ENCODE measurements around the gene MEGF6. TPM values are rescaled to one million over a fixed set of nuclear protein-coding genes. Genes with fewer than 3 reads are reported as not detected.
A peak's percentile ranks its signal among the peaks of the same experiment; 100 is the strongest.

MEGF6 gene
- total and polyA plus RNA-seq, 2 of the 8 experiments (the other 6 are each of a cell fraction or from before 2014, with no cell fraction given) = 4.1 to 14.8 TPM

DNA sequence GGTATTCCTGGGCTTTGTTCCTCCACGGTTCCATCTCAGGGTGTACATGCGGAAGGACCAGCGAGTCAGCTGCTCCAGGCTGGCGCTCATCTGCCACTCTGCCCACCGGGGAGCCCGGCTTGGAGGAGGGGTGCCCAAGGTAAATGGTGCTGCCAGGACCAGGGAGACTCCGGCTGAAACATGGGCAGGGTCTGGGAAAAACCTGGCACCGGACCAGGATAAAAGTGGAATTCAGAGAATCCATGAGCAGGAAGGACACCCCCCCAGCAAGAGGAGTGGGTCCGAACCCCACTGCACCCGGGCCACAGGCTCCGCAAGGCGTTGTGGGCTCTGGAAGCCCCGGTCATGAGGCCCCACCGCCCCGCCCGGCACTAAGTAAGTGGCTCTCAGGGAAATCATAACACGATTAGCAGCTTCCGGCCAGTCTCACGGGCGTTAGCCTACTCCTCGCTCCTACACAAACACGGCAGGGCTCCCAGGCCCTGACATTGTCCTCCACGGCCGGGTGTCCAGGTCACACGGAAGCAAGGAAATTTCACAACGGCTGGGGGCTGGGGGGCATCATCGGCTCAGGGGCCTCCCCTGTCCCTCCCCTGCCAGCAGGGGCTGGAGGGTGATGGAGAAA is 21.1 kb downstream of the MEGF6 start:
- H3K36me3 ChIP-seq (ENCODE audit: control insufficient read depth in 2 of 4, insufficient read depth in 4 of 4, low read length in 3 of 4) = no peaks in the 10 kb centered on the region; a peak in 1 of 8 replicates
- no peaks in the 10 kb centered on the region for H3K79me1 ChIP-seq (ENCODE audit: low read depth, low read length)
- H3K4me2 ChIP-seq (ENCODE audit: insufficient read depth in 1 of 2, low read depth in 2 of 2, low read length in 2 of 2) = no peak overlapping the region
- no peaks in the 10 kb centered on the region for H3K79me2 ChIP-seq (ENCODE audit: control insufficient read depth in 1 of 2, insufficient read depth in 2 of 2, low read length in 2 of 2)
- no peak overlapping the region for H3K23ac ChIP-seq (ENCODE audit: insufficient read length)
- H2AK5ac ChIP-seq (ENCODE audit: low read depth, low read length) = peak overlapping the region; percentile 53; the same call in 1 of the 2 replicates
- H3K27me3 ChIP-seq (replicated peaks in 1 of 4; ENCODE audit: control insufficient read depth in 3 of 4, extremely low read depth in 1 of 4, insufficient read depth in 3 of 4, low read length in 3 of 4) = no peaks in the 10 kb centered on the region
- no peak overlapping the region for H3K14ac ChIP-seq (ENCODE audit: insufficient read length)
- no peak overlapping the region for H4K8ac ChIP-seq (ENCODE audit: extremely low read depth, insufficient read depth, low read length)
- H3K56ac ChIP-seq (replicated peaks; ENCODE audit: insufficient read length, low read depth, low read length) = no peak overlapping the region
- no peak overlapping the region for H2BK15ac ChIP-seq (ENCODE audit: low read length)
- H2AFZ ChIP-seq (ENCODE audit: low read length) = no peak overlapping the region
- H2BK20ac ChIP-seq (ENCODE audit: low read length) = no peak overlapping the region
- H3K9ac ChIP-seq (replicated peaks in 1 of 4; ENCODE audit: extremely low read depth in 1 of 4, low read depth in 3 of 4, low read length in 3 of 4) = no peak overlapping the region
- FAIRE-seq (no peak), DNase-seq (ENCODE audit: low read depth in 1 of 2, low spot score in 2 of 2) (no peak)
- H4K5ac ChIP-seq (ENCODE audit: insufficient read length, low read depth, low read length) = no peak overlapping the region
- ChIA-PET CTCF (ENCODE audit: partially characterized antibody) (interaction anchor here (0.8 to 9.7 kb wide), 15 partner anchors 8 to 145 kb away, joined by 3 to 132 read pairs (median 5); partner anchors contain the start of genes MEGF6 and TPRG1L), POLR2A (ENCODE audit: partially characterized antibody) (no interaction called here)
- WGBS, 2 experiments (ENCODE audit: extremely low coverage in 1 of 2, insufficient coverage in 1 of 2, insufficient read length in 1 of 2, insufficient replicate concordance in 2 of 2, low coverage in 1 of 2, low lambda C conversion rate in 2 of 2, missing lambda C conversion rate in 1 of 2) = 83% methylated on average over 27 of the region's 27 CpGs; no CpG with 5 or more reads in 1 of the 2 experiments
- H4K91ac ChIP-seq (replicated peaks; ENCODE audit: insufficient read length, low read length) = no peak overlapping the region
- no peak overlapping the region for H3K4ac ChIP-seq (replicated peaks; ENCODE audit: insufficient read length, low read depth, low read length)
- H3K9me3 ChIP-seq (ENCODE audit: insufficient read depth in 2 of 2, low read depth in 1 of 2, low read length in 1 of 2) = peaks cover 0 to 6% of the 10 kb centered on the region in 2 experiments; a peak in 2 of 4 replicates
- H3K23me2 ChIP-seq (ENCODE audit: low read depth, low read length) = no peaks in the 10 kb centered on the region
- H3K27ac ChIP-seq (ENCODE audit: low read depth, low read length) = no peak overlapping the region
- no peak overlapping the region for H2BK120ac ChIP-seq (replicated peaks; ENCODE audit: low read depth, low read length)
- no peak overlapping the region for H2BK12ac ChIP-seq (ENCODE audit: low read depth, low read length)
- no peak overlapping the region for H3K4me3 ChIP-seq (ENCODE audit: extremely low read depth in 1 of 4, insufficient read depth in 2 of 4, low read depth in 3 of 4, low read length in 4 of 4)
- H3K18ac ChIP-seq (ENCODE audit: extremely low read depth, low read length) = no peak overlapping the region; the same call in 1 of the 2 replicates
- H3K4me1 ChIP-seq (replicated peaks in 1 of 4; ENCODE audit: control insufficient read depth in 3 of 4, insufficient read depth in 4 of 4, low read length in 3 of 4) = peaks cover 0 to 13% (median 6%) of the 10 kb centered on the region in 4 experiments; a peak in 5 of 7 replicates
- no peak for TF ChIP-seq HDAC6 (IDR thresholded peaks at IDR 0.05; ENCODE audit: low read depth, low read length)
- TF ChIP-seq SP1 (IDR thresholded peaks at IDR 0.05; ENCODE audit: low read depth, low read length) = 0 out of 2 replicates have a peak, but pooled peaks have one; percentile 27
- TF ChIP-seq JUN (IDR thresholded peaks at IDR 0.05; ENCODE audit: low read depth, low read length) = no peak
- TF ChIP-seq MAFK (IDR thresholded peaks at IDR 0.05; ENCODE audit: low read depth, low read length) = no peak
- H2BK5ac ChIP-seq (ENCODE audit: low read depth, low read length) = 0 out of 2 replicates have a peak overlapping the region, but pooled peaks have one; percentile 44
- peaks cover 0 to 4% of the 10 kb centered on the region in 2 experiments for H4K20me1 ChIP-seq (replicated peaks in 1 of 2; ENCODE audit: control insufficient read depth in 1 of 2, insufficient read depth in 2 of 2, low read length in 2 of 2)

Data from H1 (cell line).